SK-N-MC (cell line): Measurements from ENCODE around the gene TPO.
"Not testable (repeated sequence)": the region's sequence is repeated elsewhere in the genome, so short reads cannot be mapped to it uniquely, and the experiment has no call there.

ENCODE experiments used
- DNase-seq: peaks from one replicate; pipeline ENCODE4 v3.0.0-alpha.2; 2011; ENCODE audit warnings: low read depth, low spot score
- H3K27ac ChIP-seq: fragments of 200-600 bp; sonication (generic); 2 replicates; pipeline ENCODE4 v1.5.1; 2016; ENCODE audit warnings: mixed run types
- H3K36me3 ChIP-seq: fragments of 200-600 bp; sonication (generic); 2 replicates; pipeline ENCODE4 v1.6.1; 2017; ENCODE audit warnings: antibody characterized with exemption, low read length, mixed read lengths; ENCODE audit not compliant: insufficient read depth
- H3K4me3 ChIP-seq: fragments of 200-600 bp; sonication (generic); 2 replicates; pipeline ENCODE4 v1.5.1; 2016
- H3K9ac ChIP-seq: fragments of 200-600 bp; sonication (generic); 2 replicates; pipeline ENCODE4 v1.8.0; 2017; ENCODE audit warnings: mixed run types, mixed read lengths; ENCODE audit not compliant: insufficient read length
- H3K9me3 ChIP-seq: fragments of 200-600 bp; sonication (generic); 2 replicates; pipeline ENCODE4 v1.6.1; 2017; ENCODE audit warnings: low read depth, mild to moderate bottlenecking, antibody characterized with exemption, low read length, moderate library complexity, mixed read lengths
- EZH2 ChIP-seq: fragments of 200-600 bp; sonication (generic); IDR thresholded peaks from one replicate; pipeline ENCODE4 v1.6.1; 2017; ENCODE audit warnings: antibody characterized with exemption
- FOXP2 ChIP-seq: optimal IDR thresholded peaks from 2 replicates; pipeline ENCODE3; 2011; ENCODE audit warnings: mild to moderate bottlenecking, moderate library complexity; ENCODE audit not compliant: insufficient read depth; ENCODE audit errors: extremely low read length, control extremely low read depth
- POLR2AphosphoS5 ChIP-seq: IDR thresholded peaks from 2 replicates; pipeline ENCODE4 v1.6.1; 2012; ENCODE audit warnings: mild to moderate bottlenecking, low read depth, low read length, borderline replicate concordance

The TPO gene

DNA sequence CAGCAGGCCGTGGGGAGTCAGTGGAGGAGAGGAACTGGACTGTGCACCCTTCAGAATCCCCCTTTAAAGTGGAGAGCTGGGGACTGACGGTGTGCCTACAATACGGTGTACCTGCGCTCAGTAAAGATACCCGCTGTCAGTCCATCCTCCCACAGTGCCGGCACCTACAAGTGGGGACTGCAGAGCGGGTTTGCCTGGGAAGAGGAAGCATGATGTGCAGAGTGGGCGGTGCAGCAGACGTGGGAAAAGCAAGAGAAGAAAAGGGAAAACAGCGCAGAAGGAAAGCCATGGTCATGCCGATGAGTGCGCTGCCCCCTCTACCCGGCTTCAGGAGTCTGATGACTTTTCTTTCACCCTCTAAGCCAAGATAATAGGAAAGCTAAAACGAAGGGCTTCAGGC, 148.0 kb downstream of the TPO start:
- no peak overlapping the region for H3K4me3 ChIP-seq

DNA sequence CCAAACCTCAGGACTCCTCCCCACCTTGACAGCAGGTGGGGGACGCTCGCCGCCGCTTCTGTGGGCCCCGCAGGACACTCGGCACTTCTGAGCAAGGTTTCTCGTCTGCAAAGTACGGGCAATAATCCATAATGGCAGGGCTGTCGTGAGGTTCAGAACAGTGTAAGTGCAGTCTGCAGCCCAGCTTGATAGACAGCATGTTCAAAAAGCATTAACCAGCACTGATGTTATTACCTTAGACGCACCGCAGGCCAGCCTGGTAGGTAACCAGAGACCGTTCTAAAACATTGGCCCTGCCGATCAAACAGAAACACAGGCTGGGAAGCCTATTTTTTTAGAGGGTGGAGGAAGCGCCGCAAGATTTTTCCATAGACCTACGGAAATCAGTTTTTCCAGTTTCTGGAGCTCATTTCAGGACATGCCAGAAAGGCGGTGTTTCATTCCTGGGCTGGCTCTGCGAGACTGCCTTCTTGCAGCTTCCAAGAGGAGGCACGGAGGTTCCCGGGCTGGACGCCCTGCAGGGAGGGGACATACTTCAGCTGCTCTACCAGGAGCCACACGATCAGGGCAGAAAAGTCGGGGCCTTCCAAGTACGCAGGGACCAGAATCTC, 148.7 kb downstream of the TPO start:
- TF ChIP-seq EZH2 (no peak), FOXP2 (no peak), POLR2AphosphoS5 (no peak)
- Histone ChIP-seq H3K9me3 (no peaks in the 10 kb centered on the region), H3K27ac (no peak overlapping the region), H3K36me3 (no peaks in the 10 kb centered on the region), H3K9ac (no peak overlapping the region), H3K4me3 (no peak overlapping the region)
- DNase-seq: no peak

More for the DNA sequence above, 148.0 kb downstream of the TPO start:
- H3K9ac ChIP-seq: no peak overlapping the region
- H3K27ac ChIP-seq: no peak overlapping the region
- H3K9me3 ChIP-seq: no peaks in the 10 kb centered on the region
- no peak for TF ChIP-seq EZH2
- TF ChIP-seq FOXP2: no peak
- no peak for TF ChIP-seq POLR2AphosphoS5
- no peak for DNase-seq
- H3K36me3 ChIP-seq: no peaks in the 10 kb centered on the region

DNA sequence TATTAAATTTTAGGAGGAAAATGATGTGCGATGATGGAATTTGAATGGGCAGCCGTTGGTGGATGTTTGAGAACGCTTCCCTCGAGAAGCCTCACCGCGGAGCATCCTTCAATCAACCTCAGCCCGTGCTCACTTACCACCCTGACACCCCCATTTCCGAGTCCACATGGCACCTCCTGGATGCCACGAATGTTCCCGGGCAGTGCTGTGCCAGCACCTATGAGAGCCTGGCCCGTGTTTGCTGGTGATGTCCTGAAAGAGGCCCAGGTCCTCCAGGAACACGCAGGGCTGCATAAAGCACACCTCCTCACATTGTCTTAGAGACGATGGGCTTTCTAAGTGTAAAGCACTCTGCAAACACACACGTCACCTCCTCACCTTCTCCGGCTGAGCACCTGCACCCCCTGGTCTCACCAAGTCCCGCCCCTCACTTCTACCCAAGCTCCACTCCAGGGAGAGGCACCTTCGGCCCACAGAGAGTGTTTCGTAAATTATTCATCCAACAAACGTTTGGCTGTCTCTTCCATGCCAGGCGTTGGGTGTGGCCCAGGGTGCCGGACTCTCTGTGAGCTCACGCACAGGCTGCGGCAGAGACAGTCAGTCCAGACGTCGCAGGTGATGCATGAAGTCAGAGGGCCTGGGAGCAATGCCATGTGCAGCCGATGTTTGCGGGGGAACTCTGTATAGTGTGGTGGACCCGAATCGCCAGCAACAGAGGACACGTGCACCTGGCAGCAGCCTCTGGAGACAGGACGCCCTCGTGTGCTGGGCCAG, 150.0 kb downstream of the TPO start:
- H3K4me3 ChIP-seq: no peak overlapping the region
- TF ChIP-seq EZH2: no peak
- no peak for TF ChIP-seq POLR2AphosphoS5
- TF ChIP-seq FOXP2: no peak
- H3K9ac ChIP-seq: no peak overlapping the region
- H3K9me3 ChIP-seq: no peaks in the 10 kb centered on the region
- no peak overlapping the region for H3K27ac ChIP-seq
- H3K36me3 ChIP-seq: no peaks in the 10 kb centered on the region
- DNase-seq: no peak

DNA sequence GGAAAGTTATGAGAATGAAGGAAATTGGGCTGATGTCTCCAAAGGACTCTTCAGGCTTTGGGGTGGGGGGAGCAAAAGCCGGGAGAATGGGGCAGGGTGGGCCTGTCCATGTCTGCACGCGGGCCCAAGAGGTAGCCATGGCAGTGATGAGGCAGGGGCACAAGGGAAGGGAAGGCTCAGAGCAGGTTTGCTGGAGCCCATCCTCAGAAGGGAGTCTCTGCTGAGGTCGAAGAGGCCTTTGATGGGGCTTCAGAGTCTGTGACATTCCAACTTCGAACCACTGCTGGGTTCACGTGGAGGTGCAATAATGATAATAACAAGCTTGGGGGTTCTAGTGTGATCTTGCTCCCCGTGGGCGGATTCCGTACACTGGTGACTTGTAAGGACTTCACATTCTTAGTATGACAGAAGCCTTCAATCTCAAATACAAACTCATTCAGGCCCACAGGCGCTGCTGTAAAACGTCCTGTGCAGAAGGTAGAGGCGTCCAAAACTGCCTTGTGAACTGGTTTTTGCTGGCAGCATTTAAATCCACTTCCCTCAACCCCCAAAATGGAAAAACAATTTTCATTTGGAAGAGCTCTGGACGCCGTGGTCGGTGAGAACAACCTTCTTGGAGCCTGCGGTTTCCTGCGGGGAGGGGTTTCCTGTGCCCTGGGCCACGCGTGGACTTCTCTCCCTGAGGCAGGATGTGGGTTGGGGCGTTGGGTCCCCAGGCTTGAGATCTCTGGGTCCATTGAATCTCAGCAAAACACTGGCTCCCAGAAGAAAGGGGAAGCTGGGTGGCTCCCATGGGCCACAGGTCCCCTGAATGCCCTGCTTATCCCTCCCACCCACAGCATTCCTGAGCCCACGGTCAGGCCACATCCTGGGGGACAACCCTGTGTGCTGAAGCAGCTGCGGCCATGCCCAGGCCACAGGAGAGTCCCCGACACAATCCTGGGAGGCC, 151.0 kb downstream of the TPO start:
- no peak overlapping the region for H3K9ac ChIP-seq
- no peak overlapping the region for H3K27ac ChIP-seq
- TF ChIP-seq FOXP2: no peak
- TF ChIP-seq EZH2: no peak

DNA sequence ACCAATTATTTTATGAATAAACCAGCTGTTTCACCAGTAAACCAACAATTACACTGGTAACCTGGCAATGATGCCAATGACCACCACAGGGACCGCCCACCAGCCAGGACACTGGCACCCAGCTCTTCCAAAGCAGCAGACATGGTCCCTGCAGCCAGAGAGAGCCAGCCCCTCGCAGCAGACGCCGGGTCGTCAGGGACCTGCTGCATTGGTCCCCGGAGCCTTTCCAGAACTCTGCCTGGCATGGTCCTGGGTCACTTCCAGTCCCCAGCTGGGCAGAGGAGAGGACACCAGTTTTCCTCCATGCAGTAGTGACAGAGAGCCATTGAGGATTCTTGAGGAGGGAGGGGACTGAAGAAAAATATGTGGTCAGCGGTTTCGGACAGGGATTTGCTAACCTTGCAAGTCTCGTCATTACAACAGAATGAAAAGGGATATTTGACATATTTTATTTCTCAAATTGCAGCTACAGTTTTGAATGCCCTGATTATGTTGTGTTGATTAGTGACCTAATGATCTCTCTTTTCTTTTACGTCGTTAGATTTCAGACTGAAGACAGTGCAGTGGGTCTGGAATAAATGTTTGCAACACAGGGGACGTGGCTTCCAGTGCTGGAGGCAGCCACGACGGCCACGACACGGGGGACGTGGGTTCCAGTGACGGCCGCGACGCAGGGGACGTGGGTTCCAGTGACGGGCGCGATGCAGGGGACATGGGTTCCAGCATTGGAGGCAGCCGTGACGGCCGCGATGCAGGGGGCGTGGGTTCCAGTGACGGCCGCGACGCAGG, 154.5 kb downstream of the TPO start:
- no peaks in the 10 kb centered on the region for H3K36me3 ChIP-seq
- no peaks in the 10 kb centered on the region for H3K9me3 ChIP-seq
- no peak overlapping the region for H3K4me3 ChIP-seq
- H3K27ac ChIP-seq: no peak overlapping the region
- TF ChIP-seq POLR2AphosphoS5 (no peak), EZH2 (no peak), FOXP2 (no peak)
- H3K9ac ChIP-seq: no peak overlapping the region
- DNase-seq: no peak

More for the DNA sequence above, 151.0 kb downstream of the TPO start:
- Histone ChIP-seq H3K36me3 (no peaks in the 10 kb centered on the region), H3K9me3 (no peaks in the 10 kb centered on the region), H3K4me3 (no peak overlapping the region)
- no peak for DNase-seq

DNA sequence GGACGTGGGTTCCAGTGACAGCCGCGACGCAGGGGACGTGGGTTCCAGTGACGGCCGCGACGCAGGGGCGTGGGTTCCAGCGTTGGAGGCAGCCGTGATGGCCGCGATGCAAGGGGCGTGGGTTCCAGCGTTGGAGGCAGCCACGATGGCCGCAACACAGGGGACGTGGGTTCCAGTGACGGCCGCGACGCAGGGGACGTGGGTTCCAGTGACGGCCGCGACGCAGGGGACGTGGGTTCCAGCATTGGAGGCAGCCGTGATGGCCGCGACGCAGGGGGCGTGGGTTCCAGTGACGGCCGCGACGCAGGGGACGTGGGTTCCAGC, 155.0 kb downstream of the TPO start:
- H3K27ac ChIP-seq, H3K9ac ChIP-seq, H3K4me3 ChIP-seq, H3K9me3 ChIP-seq, DNase-seq, H3K36me3 ChIP-seq: not testable (repeated sequence)

DNA sequence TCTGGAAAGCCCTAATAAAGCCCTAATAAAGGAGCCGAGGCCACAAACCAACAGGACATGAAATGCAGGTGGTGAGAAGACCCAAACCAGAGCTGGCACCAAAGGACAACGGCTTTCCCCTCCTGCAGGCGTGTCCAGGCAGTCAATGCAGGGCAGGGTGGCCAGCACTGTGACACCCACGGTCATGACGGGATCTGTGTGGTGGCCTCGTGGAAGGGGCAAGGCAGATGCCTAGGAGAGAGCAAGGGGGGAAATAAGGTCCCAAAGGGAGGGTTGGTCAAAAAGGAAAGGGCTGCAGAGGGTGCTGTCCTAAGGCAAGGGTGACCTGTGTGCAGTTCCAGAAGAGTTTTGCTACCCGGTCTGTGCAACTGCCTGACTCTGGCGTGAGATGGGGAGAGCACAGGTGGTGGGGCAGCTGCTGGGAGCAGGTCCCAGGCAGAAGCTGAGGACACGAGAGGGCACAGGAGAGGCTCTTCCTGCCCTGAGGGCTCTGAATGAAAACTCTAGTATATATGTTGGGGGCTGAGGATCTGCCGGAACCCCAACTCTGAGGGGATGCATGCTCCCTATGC, 156.7 kb downstream of the TPO start:
- H3K27ac ChIP-seq: no peak overlapping the region
- H3K9ac ChIP-seq: no peak overlapping the region
- H3K4me3 ChIP-seq: no peak overlapping the region
- no peaks in the 10 kb centered on the region for H3K9me3 ChIP-seq
- DNase-seq: no peak
- TF ChIP-seq FOXP2: no peak
- no peak for TF ChIP-seq EZH2
- no peak for TF ChIP-seq POLR2AphosphoS5
- no peaks in the 10 kb centered on the region for H3K36me3 ChIP-seq
